GM21717 (cell line): ENCODE results near the gene ISY1.
A peak's percentile ranks its signal among the peaks of the same experiment; 100 is the strongest.
"Not testable (repeated sequence)": the region's sequence is repeated elsewhere in the genome, so short reads cannot be mapped to it uniquely, and the experiment has no call there.

Experiments
- ATAC-seq: cut with Tn5 transposase; IDR thresholded peaks from one replicate; pipeline ENCODE4 v1.9.1; 2021; ENCODE audit warnings: mild to moderate bottlenecking, moderate library complexity; ENCODE audit not compliant: unreplicated experiment

ISY1 gene

DNA sequence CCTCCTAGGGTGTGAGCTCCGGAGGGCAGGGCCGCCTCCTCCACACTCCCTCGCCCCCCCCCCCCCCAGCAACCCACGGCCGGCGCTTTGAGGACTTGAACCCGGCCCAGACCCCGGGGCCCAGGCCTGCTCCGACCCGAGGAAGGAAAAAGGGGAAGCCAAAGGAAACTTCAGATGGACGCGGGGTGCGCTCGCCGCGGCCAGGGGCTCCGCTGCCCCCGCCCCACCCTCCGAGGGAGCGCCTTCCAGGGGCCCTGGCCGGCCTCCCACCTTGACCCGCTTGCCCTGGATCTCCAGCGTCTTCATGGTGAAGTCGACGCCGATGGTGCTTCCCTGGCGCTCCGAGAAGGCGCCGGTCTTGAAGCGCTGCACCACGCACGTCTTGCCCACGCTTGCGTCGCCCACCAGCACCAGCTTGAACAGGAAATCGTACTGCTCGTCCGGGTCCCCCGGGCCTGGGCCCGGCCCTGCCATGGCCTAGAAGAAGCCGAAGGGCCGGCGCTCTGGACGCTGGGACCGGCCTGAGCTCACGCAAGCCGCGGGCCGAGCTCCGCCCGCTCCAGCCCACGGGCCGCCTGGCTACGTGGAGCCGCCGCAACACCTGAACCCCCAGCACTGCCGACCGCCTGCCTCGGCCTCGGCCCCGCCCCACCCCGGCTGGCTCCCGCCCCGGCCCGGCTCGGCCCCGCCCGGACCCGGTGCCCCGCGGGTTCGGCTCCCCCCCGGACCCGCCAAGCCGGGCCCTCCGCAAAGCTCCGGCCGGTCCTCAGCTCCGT is 39.7 kb downstream of the ISY1 start:
- peak; percentile 23 for ATAC-seq

DNA sequence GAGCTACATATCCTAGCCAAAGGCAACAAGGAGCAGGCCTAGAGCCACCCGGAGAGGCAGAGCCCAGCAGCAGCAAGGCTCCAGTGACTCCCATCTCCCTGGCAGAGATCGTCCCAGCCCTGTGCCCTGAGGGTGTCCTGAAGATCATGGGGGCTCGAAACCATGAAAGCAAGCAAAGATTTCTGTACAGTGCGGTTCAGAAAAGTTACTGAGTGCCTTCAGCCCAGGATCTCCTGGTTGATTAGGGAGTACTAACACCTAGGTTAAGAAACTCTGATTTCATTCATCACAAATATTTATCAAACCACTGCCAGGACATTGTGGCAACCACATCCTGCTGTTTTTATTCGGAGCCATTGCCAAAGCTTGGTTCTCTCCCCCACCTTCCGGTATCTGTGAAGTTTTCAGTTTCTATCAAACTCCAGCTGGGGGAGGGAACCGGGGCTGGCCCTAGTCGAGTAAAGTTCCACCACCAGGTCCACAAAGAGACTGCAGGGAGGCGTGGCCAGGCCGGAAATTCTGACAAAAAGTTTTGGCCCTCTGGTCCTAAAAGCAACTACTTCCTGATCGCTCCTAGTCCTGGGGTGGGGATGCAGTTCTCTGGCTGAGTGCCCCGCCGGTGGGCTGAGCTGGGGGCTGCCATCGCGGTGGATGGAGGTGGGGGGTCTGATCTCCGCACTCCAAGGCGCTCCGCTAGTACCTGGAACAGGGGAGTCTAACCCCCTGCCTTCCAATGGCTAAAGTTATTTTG is 40.4 kb downstream of the ISY1 start:
- peak; percentile 70 for ATAC-seq

DNA sequence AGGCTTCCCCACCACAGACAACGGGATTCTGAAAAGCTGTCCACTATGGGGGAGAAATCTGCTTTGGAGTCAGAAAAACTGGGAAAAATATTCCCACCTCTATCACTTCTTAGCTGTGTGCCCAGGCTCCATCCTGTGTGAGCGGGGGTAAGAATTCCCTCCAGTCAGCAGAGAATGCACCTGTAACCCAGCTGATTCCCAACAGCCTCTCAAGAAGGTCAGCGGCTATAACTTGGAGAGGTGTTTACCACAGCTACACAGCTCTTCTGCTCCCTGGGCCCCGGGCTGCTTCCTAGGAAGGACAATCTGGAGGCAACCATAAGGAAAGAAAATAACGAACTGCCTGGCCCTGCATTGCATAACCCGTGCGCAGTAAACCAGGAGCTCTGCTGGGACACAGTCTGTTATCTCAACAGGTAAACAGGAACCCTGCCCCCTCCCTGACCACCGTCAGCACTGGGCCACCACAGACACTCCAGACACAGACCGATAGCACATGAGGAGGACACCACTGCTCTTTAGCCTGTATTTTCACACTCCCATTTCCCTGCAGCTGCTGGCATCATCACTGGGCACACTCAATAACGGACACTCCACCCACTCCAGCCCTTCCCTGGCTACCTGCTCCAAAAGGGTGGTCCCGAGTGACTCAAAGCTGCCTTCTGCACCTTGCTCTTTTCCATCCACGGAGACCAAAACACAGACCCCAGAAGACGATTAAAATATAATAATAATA is 41.3 kb downstream of the ISY1 start:
- no peak for ATAC-seq

DNA sequence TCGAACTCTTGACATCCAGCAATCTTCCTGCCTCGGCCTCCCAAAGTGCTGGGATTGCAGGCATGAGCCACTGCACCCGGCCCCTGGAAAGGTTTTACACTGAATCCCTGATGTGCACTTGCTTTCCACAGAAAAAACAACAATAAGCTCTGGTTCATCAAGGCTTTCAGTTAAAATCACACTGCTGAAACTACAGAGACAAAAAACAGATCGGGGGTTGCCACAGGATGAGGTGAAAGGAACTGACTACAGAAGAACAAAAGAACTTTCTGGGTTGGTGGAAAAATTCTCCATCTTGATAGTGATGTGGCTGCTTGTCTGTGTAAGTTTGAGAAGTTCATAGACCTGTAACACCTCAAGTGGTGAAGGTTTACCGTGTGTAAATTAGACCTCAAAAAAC is 42.1 kb downstream of the ISY1 start:
- no peak for ATAC-seq

DNA sequence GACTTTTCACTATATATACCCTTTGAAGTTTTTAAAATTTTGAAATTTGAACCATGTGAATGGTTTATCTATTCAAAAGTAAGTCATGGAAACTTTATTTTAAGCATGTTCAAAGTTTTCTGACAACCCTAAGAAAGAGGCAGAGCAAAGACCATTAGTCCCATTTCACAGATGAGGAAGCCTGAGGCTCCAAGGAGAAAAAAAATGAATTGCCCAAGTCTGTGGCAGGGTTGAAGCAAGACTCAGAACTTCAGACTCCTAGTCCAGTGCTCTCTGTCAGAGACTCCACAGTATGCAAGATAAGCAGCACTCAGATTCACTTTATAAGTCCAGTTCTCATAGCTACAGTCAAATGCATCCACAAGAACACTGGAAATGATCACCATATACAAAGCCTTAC is 43.7 kb downstream of the ISY1 start:
- ATAC-seq: no peak

DNA sequence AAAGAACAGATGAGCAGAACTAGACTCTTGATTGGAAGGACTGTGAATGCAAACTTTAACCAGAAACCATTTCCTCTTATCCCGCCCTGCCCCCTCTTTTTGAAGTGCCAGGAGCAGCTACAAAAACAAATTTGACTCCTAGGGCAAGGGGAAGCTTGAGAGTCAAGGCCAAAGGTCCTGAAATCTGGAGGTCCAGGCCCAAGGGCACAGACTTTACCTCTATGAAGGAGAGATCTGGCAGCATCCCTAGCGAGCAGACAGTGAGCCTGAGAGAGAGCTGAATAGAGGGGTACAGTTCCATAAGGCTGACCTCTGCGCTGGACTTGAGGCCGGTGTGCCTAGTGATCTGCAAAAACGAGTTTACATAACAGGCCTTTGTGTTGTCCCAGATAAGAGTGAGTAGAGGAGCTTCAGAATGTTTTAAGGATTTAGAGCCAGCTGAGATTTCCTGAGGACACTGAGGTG is 44.3 kb downstream of the ISY1 start:
- no peak for ATAC-seq

DNA sequence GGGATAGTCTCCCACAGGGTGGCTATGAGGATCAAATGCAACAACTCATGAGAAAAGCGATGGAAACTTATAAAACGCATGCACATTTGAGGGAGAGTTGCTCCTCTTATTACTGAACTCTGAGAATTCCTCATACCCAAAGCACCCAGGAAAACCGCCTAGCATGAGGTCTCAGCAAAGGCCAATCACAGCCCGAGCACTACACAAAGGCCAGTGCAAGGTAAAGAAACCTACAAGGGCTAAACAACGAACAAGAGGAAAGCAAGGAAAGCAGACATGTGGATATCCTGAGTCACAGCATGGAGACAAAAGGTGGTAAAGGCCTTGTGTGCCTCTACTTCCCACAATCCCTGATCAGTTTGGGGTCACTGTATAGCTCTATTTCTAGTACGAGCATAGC is 46.4 kb downstream of the ISY1 start:
- no peak for ATAC-seq

DNA sequence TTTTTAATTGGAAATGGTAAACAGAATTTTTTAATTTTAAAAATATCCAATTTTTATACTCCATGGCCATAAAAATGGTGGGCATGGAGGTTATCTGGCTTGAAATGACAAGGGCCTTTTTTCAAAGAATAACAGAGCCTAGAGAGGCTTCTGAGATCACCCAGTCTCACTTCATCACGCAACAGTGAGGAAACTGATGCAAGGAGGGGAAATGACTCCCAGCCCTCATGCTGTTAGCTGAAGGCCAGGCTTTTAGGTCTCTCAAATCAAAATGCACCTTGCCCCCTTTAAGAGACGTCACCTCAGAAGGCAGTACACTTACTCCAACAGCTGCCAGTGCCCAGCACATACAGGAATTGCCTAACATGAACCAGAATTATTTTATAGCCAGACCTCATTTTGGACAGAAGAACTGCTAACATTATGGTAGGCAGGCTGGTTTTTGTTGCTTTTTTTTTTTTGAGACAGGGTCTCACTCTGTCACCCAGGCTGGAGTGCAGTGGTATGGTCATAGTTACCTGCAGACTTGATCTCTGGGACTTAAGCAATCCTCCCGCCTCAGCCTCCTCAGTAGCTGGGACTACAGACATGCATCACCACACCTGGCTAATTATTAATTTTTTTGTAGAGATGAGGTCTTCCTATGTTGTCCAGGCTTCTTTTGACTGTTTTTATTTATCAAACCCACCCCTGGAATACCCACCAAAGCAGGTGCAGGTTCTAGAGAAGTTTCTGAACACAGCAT is 48.4 kb downstream of the ISY1 start:
- no peak for ATAC-seq

DNA sequence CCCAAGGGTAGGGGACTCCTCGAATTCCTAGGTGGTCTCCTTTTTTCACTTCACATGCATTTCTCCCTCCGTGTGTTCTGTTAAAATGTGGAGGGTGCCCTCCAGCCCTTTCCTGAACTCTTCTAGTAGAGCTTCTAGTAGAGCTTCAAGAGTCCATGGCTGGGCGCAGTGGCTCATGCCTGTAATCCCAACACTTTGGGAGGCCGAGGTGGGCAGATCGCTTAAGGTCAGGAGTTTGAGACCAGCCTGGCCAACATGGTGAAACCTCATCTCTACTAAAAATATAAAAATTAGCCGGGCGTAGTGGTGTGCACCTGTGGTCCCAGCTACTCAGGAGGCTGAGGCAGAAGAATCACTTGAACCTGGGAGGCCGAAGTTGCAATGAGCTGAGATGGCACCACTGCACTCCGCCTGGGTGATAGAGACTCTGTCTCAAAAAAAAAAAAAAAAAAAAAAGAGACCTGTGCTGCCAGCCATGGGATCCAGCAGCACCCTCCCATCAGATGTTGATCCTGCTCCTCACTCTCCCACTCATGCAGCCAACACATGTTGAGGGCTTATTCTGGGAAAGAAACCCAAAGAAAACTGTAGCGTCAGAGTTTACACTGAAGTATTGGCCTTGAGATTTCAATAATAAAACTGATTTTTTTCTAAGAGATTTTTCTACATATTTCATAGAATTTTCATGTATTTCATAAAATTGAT is 49.6 kb downstream of the ISY1 start:
- not testable (repeated sequence) for ATAC-seq

DNA sequence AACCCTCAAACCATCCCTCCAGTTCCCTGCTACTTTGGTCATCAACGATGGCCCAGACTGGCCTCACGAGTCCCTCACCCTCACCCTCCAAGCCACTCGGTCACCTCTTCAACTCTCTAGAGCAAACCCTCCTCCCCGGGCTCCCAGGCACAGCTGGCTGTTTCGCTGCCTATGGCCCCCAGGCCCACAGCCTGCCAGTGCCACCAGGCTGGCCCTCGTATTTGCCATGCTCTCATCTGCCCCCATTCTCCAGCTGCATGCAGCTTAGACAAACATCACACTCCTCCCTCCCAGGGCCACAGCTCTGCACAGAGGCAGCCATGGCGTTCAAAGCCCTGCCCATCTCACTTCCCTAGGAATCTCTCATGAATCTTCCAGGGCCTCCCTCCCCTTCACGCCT is 53.1 kb downstream of the ISY1 start:
- ATAC-seq: no peak

DNA sequence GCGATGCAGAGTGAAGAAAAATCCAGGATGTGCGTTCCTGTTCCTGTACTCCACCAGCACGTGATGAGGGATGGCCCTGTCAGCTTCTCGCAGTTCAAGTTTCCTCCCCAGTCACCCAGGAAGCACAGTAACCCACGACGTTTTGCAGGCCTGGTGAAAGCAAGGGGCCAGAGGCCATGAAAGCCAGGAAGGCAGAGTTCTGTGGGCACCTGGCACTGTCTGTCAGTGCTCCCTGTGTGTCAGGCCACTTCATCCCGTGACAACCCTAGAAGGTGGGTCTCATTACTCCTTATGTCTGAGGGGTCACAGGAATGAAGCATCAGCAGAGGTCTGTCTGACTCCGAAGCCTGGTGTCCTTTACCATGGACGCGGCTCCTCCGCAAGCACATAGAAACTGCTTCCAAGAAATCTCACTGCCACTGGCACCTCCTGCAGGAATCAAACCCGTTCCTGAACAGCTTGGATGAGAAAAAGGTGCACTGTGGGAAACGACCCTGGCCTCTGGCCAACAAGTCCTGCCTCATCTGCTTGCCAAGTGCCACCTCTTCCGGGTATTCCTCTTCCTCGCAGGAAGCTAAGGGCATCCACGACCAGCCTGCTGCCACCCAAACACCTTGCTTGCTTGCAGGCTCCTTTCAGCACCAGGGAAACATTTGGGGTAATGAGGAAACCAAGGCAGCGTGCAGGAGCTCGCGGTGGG is 53.8 kb downstream of the ISY1 start:
- no peak for ATAC-seq

DNA sequence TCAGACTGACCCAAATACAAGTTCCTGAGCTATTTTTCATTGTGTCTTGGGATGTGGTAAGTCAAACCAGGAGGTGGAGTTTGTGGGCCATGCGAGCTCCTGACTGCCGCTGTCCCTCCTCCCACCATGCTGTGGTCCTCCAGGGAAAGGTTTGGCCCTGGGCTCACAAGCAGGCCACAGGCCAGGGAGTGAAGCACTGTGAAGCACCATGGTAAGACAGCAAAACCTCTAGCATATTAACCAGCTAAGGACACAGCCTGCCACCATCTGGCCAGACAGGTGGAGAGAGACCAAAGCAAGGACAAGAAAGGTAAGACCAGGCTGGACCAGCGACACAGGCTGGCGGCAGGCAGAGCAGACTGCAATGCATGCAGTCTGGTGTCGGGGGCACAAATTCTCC is 54.5 kb downstream of the ISY1 start:
- no peak for ATAC-seq

DNA sequence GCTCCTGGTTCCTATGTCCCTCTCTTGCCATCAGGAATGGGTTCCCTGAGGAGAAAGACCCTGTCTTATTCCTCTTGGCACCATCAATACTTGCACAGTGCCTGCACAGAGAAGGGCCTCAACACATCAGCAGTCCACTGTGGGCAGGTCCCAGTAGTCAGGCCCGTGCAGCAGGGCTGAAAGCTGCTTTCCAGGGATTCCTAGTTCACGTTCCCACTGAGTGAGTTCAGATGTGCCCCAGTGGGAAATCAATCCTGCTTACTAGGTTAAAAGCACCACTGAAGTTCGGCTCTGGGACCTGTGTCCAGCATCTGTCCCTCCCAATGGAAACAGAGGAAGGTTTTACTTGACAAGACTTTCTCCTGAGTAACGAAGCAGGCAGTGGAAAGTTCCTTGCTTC is 55.0 kb downstream of the ISY1 start:
- ATAC-seq: no peak

DNA sequence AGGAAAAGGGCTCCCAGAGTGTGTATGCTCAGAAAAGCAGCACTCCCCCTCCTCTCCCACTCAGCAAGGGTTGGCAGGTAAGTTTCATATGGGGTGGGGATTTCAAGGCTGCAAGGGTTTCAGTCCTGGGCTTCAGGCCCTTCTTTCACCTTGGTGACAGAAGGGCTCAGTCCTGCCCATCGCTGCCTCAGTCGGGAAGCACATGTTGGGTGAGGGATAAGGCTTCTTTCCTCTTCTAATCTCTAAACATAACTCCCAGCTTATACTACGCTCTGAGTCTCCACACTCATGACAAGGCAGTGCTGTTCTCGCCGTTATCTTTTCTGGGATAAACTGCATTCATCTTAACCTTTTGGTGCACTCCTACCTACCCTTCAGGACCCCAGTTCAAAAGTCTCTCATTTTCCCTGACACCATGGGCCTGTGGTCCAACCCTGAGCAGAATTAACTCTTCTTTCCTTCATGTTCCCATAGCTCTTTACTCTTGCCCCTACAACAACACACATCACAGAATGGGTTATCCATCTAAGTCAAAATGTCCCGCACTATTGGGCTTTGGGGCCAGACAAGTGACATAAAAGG is 56.3 kb downstream of the ISY1 start:
- ATAC-seq: no peak

DNA sequence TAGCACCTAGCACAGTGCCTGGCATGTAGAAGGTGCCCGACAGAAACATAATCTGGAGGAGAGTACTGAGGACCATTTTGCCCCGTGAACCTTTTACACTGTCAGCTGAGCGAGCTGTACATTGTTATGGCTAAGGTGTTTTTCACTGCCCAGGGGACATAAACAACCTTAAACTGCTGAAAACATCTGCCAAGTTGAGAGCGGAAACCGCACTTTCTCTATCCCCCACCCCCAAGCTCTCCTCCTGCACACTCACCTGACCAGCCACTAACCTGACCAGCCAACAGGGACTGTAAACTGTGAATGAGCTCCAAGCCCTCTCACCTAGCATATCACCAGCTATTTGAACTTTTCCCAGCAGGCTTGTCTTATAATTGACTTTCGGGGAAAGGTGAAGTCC is 56.8 kb downstream of the ISY1 start:
- no peak for ATAC-seq

DNA sequence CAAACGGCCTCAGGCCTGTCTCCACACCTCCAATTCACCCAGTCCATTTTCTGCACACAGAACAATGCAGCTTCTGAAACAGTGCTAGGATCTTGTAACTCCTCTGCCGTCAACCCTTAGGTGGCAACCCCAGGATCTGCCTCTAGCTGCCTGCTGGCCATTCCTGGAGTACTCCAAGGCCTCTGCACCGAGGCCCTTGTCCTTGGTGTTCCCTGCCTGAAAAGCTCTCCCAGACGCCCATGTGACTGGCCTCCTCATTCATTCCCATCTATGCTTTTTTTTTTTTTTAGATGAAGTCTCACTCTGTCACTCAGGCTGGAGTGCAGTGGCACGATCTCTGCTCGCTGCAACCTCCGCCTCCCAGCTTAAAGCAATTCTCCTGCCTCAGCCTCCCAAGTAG is 57.6 kb downstream of the ISY1 start:
- ATAC-seq: no peak

DNA sequence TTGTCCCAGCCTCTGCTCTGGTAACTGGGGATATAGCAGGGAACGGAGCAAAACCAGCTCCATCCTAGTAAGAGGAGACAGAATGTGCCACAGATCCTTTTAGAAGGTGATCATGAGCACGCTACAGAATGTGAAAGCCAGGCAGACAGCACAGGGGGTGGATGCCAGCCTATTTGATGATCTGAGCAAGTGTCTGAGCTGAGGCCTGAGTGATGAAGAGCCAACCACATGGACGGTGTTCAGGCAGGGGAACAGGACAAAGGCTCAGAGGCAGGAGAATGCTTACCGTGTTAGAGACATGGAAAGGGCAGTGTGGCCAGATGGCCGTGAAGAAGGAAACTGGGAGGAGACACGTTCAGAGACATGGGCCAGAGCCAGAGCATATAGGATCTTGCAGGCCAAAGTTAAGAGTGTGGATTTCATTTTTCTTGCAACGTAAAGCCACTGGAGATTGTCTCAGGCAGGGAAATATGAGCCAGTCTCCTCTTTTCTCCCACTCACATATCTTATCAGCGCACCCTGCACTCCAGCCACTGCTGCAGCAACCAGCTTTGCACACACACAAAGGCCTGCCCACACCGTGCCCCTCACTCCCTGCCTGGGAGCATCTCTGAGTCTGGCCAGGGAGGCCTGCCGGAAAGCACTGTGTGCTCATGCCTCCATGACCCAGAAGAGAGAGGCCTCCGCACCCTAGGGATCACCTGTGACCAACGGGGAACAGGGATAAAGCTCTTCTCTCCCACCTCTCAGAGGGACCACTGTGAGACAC is 59.3 kb downstream of the ISY1 start:
- ATAC-seq: no peak

DNA sequence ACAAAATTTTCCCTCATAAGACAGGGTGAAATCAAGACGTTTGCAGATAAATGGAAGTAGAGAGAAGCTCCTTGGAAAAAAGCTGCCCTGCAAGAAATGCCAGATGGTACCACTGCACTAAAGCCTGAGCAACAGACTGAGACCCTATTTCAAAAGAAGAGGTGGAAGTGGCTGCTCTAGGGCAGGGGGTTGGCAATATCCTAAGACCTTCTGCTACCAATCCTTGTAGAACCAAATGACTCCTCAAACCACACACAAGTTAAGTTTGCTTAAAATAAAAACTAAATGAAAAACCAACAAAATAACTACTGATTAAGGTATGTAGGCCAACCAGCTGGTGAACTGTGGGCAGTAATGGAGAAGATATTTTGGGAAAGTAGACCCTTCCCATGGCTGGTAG is 60.6 kb downstream of the ISY1 start:
- no peak for ATAC-seq

DNA sequence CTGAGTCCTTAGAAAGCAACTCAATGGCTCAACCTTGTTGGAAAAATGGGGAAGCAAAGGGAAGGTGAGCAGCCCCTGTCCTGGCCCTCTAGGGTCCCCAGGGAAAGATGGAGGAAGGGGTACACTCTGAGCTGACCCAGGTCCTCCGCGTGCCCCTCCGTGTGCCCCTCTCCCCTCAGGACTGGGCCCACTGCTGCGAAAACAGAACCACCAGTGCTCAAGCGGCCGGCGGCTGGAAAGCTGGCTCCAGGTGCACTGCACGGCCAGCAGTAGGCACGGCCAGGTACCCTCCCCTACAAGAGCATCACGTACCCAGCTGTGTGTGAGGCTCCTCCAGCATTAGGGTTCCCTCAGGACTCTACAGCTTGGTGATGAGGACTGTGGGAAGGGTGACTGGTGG is 65.6 kb downstream of the ISY1 start:
- ATAC-seq: no peak
